GF-D8 (cell line): ENCODE measurements around the gene TTC28.

Experiments used
- DNase-seq: peaks from one replicate; lab custom pipeline; 2025; lab: John Stamatoyannopoulos, UW

TTC28 gene

GRCh38 chr22:28051091-28051786 lies 628.4 kb downstream of the TTC28 start:
- no peak for DNase-seq

DNA sequence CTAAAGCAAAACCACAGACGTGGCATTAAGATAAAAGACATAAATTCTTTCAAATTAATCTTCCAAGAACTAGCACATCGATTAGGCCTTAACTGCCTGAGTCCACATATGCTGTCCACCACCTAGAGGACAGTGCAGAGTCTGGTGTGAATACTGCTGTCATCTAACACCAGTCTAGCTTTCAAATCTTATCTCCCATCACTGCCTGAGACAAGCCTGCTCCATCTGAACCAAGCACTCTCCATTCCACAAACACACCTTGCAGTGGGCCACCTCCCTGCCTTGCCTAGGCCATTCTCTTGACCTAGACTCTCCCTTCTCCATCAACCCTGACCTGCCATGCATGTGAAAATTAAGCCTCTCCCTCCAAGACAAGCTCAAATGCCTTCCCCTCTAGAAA lies 631.1 kb downstream of the TTC28 start:
- no peak for DNase-seq

DNA sequence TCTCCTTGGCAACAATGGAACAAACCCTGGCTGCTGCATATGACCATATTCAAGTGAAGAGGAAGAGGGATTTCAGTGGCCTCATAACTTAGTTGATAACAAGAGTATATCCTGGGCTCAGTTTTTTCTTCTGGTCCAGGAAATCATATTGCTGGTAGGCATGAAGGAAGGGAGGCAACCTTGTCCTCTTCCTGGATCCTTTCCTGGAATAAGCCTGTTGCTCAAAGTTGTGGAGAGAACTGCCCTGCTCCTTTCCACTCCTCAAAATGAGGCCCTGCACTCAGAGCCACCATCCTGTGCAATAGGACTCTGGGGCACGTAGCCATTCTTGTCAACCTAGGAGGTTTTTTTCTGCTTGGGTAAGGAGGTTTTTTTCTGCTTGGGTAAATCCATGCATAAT lies 631.9 kb downstream of the TTC28 start:
- DNase-seq: no peak

DNA sequence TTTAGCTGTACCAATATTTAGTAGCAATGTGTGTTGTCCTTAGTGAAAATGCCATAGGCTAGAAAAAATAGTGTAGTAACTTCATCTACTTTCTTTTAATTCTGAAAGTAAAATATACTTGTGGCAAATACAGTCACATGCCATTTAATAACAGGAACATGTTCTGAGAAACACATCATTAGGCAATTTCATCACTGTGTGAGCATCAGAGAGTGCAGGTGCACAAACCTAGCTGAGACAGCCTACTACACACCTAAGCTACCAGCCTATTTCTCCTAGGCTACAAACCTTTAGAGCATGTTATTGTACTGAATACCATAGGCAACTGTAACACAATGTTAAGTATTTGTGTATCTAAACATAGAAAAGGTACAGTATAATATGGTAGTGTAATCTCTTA lies 633.5 kb downstream of the TTC28 start:
- DNase-seq: no peak

- DNase-seq: no peak
These were observed 635.0 kb downstream of the TTC28 start for GRCh38 chr22:28044546-28045173.

DNA sequence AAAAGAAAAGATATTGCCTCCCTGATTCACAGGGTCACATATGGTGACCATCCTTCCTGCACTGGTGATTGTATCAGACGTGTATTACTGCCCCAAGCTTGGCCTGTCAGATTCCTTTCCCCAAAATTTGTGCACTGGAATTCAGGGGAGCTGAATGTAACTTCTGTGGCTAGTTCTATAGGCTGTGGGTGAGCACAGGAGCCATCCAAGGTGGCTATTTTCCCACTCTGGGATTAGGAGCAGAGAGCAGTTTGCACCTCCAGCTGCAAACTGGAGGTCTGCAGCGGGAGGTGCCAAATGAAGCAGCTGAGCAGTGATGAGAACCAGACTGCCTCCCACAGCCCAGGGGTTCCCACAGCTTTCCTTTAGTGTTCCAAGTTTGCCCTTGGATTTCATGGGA lies 636.4 kb downstream of the TTC28 start:
- DNase-seq: no peak

DNA sequence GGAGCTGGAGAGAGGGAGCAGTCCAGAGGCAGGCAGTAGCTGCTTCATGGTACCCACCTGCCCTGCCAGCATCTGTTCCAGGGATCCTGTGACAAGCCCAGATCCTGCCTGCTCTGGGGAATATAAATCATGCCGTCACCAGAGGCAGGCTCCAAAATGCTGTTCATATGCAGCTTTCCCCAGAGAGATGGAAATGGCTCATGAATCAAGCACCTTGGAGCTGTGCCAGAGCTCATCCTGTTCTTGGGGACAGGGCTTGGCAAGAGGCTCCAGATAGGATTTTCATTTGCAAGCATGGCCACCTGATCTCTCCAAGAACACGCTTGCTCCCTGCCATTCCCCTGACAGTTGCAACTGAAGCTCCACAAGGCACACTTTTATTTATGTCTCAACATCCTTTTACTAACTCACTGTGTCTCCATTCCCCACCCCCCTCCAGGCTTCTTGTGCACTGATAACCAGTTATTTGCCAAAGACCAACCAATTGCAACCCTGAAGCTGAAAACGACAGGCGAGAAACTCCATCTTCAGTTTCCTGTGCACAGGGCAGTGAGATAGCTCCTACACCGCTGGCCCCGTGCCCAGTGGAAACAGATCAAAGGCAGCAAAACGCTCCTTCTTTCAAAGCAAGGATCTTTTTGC lies 644.8 kb downstream of the TTC28 start:
- DNase-seq: no peak

GRCh38 chr22:28034145-28034759 lies 645.4 kb downstream of the TTC28 start:
- no peak for DNase-seq

GRCh38 chr22:28032861-28033260 lies 646.8 kb downstream of the TTC28 start:
- no peak for DNase-seq

GRCh38 chr22:28031383-28031922 lies 648.2 kb downstream of the TTC28 start:
- DNase-seq: no peak

GRCh38 chr22:28030473-28030872 lies 649.2 kb downstream of the TTC28 start:
- no peak for DNase-seq

GRCh38 chr22:28029956-28030355 lies 649.7 kb downstream of the TTC28 start:
- DNase-seq: no peak

GRCh38 chr22:28029201-28029948 lies 650.3 kb downstream of the TTC28 start:
- no peak for DNase-seq

- no peak for DNase-seq
These were observed 651.9 kb downstream of the TTC28 start for GRCh38 chr22:28027453-28028448.

GRCh38 chr22:28025866-28026575 lies 653.6 kb downstream of the TTC28 start:
- DNase-seq: no peak

GRCh38 chr22:28025333-28025732 lies 654.3 kb downstream of the TTC28 start:
- DNase-seq: no peak

DNA sequence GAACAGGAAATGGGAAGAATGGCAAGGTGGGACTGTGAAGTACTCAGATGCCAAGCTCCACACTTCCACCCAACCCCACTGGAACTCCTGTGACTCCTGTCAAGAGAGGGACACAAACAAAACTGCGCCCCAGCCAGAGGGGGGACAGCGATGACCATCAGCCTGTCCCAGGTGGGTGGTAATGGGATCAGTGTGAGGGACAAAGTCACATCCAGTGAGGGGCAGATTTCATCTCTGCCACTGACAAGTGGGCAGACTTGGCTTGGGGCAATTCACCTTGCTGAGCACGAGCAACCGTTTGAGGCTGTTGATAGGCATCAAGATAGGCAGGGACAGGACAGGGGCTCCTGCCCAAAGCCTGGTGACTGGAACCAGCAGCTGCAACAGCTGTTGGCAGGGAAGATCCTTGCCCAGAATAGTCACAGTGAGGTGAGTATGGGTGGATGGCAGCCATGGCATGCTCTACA lies 655.2 kb downstream of the TTC28 start:
- no peak for DNase-seq

GRCh38 chr22:28023774-28024173 lies 655.9 kb downstream of the TTC28 start:
- DNase-seq: no peak

DNA sequence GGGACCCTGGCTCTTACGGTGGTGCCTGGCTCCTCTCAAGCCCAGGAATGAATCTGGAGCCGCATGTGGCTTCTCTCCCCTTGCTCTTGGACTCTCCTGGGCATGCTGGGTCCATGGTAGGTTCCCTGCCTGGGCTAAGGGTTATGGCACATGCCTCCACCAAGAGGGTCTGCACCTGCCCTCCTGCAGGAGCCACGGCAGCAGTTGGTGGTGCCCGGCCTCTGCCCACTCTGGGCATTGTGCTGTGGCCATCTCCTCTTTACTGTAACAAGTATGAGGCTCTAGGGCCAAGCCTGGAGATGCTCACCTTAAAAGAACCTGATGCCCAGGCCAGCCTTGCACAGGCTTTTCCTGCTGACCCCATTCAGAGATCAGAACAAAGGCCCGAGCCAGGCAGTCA lies 656.6 kb downstream of the TTC28 start:
- DNase-seq: no peak
